ENCODE data around the gene SYNGAP1.
A peak's percentile ranks its signal among the peaks of the same experiment; 100 is the strongest.

Gene SYNGAP1

GRCh38 chr6:33426590-33427511 lies 7.0 kb downstream of the SYNGAP1 start:
- no peak overlapping the region for H3K27ac ChIP-seq (ENCODE audit: low read length)
- H3K9ac ChIP-seq (ENCODE audit: low read depth, low read length) = peak overlapping the region; percentile 69; the same call in 1 of the 2 replicates
- peaks cover 44% of the 10 kb centered on the region for H3K4me1 ChIP-seq (ENCODE audit: insufficient read depth, low read length)
- peak overlapping the region; percentile 81 for H3K4me3 ChIP-seq (ENCODE audit: low read length)
- no peaks in the 10 kb centered on the region for H3K9me3 ChIP-seq (ENCODE audit: insufficient read depth, low read depth, low read length)
- H3K36me3 ChIP-seq (ENCODE audit: insufficient read depth, low read depth, low read length) = peaks cover 27% of the 10 kb centered on the region
- no peaks in the 10 kb centered on the region for H3K27me3 ChIP-seq (ENCODE audit: insufficient read depth, low read length)

GRCh38 chr6:33427585-33428223 lies 7.8 kb downstream of the SYNGAP1 start:
- Histone ChIP-seq H3K9ac (ENCODE audit: low read depth, low read length) (peak overlapping the region; percentile 69; the same call in 1 of the 2 replicates), H3K27ac (ENCODE audit: low read length) (no peak overlapping the region), H3K36me3 (ENCODE audit: insufficient read depth, low read depth, low read length) (peaks cover 24% of the 10 kb centered on the region), H3K4me3 (ENCODE audit: low read length) (peak overlapping the region; percentile 81), H3K27me3 (ENCODE audit: insufficient read depth, low read length) (no peaks in the 10 kb centered on the region), H3K4me1 (ENCODE audit: insufficient read depth, low read length) (peaks cover 50% of the 10 kb centered on the region), H3K9me3 (ENCODE audit: insufficient read depth, low read depth, low read length) (no peaks in the 10 kb centered on the region)

- H3K27me3 ChIP-seq (ENCODE audit: insufficient read depth, low read length) = no peaks in the 10 kb centered on the region
- H3K27ac ChIP-seq (ENCODE audit: low read length) = no peak overlapping the region
- peak overlapping the region; percentile 57; the same call in 1 of the 2 replicates for H3K9ac ChIP-seq (ENCODE audit: low read depth, low read length)
- no peaks in the 10 kb centered on the region for H3K9me3 ChIP-seq (ENCODE audit: insufficient read depth, low read depth, low read length)
- peak overlapping the region; percentile 61 for H3K4me3 ChIP-seq (ENCODE audit: low read length)
- peaks cover 22% of the 10 kb centered on the region for H3K36me3 ChIP-seq (ENCODE audit: insufficient read depth, low read depth, low read length)
- H3K4me1 ChIP-seq (ENCODE audit: insufficient read depth, low read length) = peaks cover 56% of the 10 kb centered on the region
Observed at GRCh38 chr6:33428224-33428965, 8.5 kb downstream of the SYNGAP1 start.

GRCh38 chr6:33428966-33429749 lies 9.3 kb downstream of the SYNGAP1 start:
- peak overlapping the region; percentile 57; the same call in 1 of the 2 replicates for H3K9ac ChIP-seq (ENCODE audit: low read depth, low read length)
- H3K36me3 ChIP-seq (ENCODE audit: insufficient read depth, low read depth, low read length) = peaks cover 14% of the 10 kb centered on the region; the same call in 1 of the 2 replicates
- peak overlapping the region; percentile 100 for H3K27ac ChIP-seq (ENCODE audit: low read length)
- peak overlapping the region; percentile 61 for H3K4me3 ChIP-seq (ENCODE audit: low read length)
- H3K4me1 ChIP-seq (ENCODE audit: insufficient read depth, low read length) = peaks cover 60% of the 10 kb centered on the region
- H3K9me3 ChIP-seq (ENCODE audit: insufficient read depth, low read depth, low read length) = no peaks in the 10 kb centered on the region
- no peaks in the 10 kb centered on the region for H3K27me3 ChIP-seq (ENCODE audit: insufficient read depth, low read length)

- Histone ChIP-seq H3K36me3 (ENCODE audit: insufficient read depth, low read depth, low read length) (peaks cover 13% of the 10 kb centered on the region), H3K4me1 (ENCODE audit: insufficient read depth, low read length) (peaks cover 62% of the 10 kb centered on the region)
Observed at GRCh38 chr6:33429750-33430052, 9.8 kb downstream of the SYNGAP1 start.

GRCh38 chr6:33430334-33430733 lies 10.5 kb downstream of the SYNGAP1 start:
- Histone ChIP-seq H3K4me1 (ENCODE audit: insufficient read depth, low read length) (peaks cover 56% of the 10 kb centered on the region), H3K36me3 (ENCODE audit: insufficient read depth, low read depth, low read length) (peaks cover 17% of the 10 kb centered on the region), H3K27me3 (ENCODE audit: insufficient read depth, low read length) (no peaks in the 10 kb centered on the region), H3K9ac (ENCODE audit: low read depth, low read length) (peak overlapping the region; percentile 54; the same call in 1 of the 2 replicates), H3K27ac (ENCODE audit: low read length) (peak overlapping the region; percentile 100), H3K4me3 (ENCODE audit: low read length) (peak overlapping the region; percentile 75), H3K9me3 (ENCODE audit: insufficient read depth, low read depth, low read length) (no peaks in the 10 kb centered on the region)

More at GRCh38 chr6:33429750-33430052, 9.8 kb downstream of the SYNGAP1 start:
- Histone ChIP-seq H3K9ac (ENCODE audit: low read depth, low read length) (peak overlapping the region; percentile 57; the same call in 1 of the 2 replicates), H3K27ac (ENCODE audit: low read length) (peak overlapping the region; percentile 100), H3K4me3 (ENCODE audit: low read length) (no peak overlapping the region), H3K27me3 (ENCODE audit: insufficient read depth, low read length) (no peaks in the 10 kb centered on the region), H3K9me3 (ENCODE audit: insufficient read depth, low read depth, low read length) (no peaks in the 10 kb centered on the region)

- H3K4me3 ChIP-seq (ENCODE audit: low read length) = peak overlapping the region; percentile 75
- peaks cover 26% of the 10 kb centered on the region for H3K36me3 ChIP-seq (ENCODE audit: insufficient read depth, low read depth, low read length)
- H3K9me3 ChIP-seq (ENCODE audit: insufficient read depth, low read depth, low read length) = no peaks in the 10 kb centered on the region
- H3K4me1 ChIP-seq (ENCODE audit: insufficient read depth, low read length) = peaks cover 55% of the 10 kb centered on the region
- peak overlapping the region; percentile 100 for H3K27ac ChIP-seq (ENCODE audit: low read length)
- peak overlapping the region; percentile 98 for H3K9ac ChIP-seq (ENCODE audit: low read depth, low read length)
- no peaks in the 10 kb centered on the region for H3K27me3 ChIP-seq (ENCODE audit: insufficient read depth, low read length)
Observed at GRCh38 chr6:33430991-33431879, 11.4 kb downstream of the SYNGAP1 start.

- Histone ChIP-seq H3K36me3 (ENCODE audit: insufficient read depth, low read depth, low read length) (peaks cover 34% of the 10 kb centered on the region), H3K9me3 (ENCODE audit: insufficient read depth, low read depth, low read length) (no peaks in the 10 kb centered on the region), H3K4me3 (ENCODE audit: low read length) (peak overlapping the region; percentile 75), H3K27ac (ENCODE audit: low read length) (peak overlapping the region; percentile 100), H3K4me1 (ENCODE audit: insufficient read depth, low read length) (peaks cover 54% of the 10 kb centered on the region), H3K9ac (ENCODE audit: low read depth, low read length) (peak overlapping the region; percentile 98), H3K27me3 (ENCODE audit: insufficient read depth, low read length) (no peaks in the 10 kb centered on the region)
Observed at GRCh38 chr6:33431880-33432541, 12.1 kb downstream of the SYNGAP1 start.

GRCh38 chr6:33432546-33432945 lies 12.7 kb downstream of the SYNGAP1 start:
- peak overlapping the region; percentile 100 for H3K27ac ChIP-seq (ENCODE audit: low read length)
- H3K4me1 ChIP-seq (ENCODE audit: insufficient read depth, low read length) = peaks cover 49% of the 10 kb centered on the region
- no peaks in the 10 kb centered on the region for H3K9me3 ChIP-seq (ENCODE audit: insufficient read depth, low read depth, low read length)
- peak overlapping the region; percentile 75 for H3K4me3 ChIP-seq (ENCODE audit: low read length)
- no peaks in the 10 kb centered on the region for H3K27me3 ChIP-seq (ENCODE audit: insufficient read depth, low read length)
- peak overlapping the region; percentile 98; the same call in 1 of the 2 replicates for H3K9ac ChIP-seq (ENCODE audit: low read depth, low read length)
- H3K36me3 ChIP-seq (ENCODE audit: insufficient read depth, low read depth, low read length) = peaks cover 39% of the 10 kb centered on the region

Data from iPS-20b (cell line).